GF-D8 (cell line): ENCODE data around the gene CD72.
"Not testable (repeated sequence)": the region's sequence is repeated elsewhere in the genome, so short reads cannot be mapped to it uniquely, and the experiment has no call there.

Source experiments
- DNase-seq: peaks from one replicate; lab custom pipeline; 2025; lab: John Stamatoyannopoulos, UW

Gene CD72

DNA sequence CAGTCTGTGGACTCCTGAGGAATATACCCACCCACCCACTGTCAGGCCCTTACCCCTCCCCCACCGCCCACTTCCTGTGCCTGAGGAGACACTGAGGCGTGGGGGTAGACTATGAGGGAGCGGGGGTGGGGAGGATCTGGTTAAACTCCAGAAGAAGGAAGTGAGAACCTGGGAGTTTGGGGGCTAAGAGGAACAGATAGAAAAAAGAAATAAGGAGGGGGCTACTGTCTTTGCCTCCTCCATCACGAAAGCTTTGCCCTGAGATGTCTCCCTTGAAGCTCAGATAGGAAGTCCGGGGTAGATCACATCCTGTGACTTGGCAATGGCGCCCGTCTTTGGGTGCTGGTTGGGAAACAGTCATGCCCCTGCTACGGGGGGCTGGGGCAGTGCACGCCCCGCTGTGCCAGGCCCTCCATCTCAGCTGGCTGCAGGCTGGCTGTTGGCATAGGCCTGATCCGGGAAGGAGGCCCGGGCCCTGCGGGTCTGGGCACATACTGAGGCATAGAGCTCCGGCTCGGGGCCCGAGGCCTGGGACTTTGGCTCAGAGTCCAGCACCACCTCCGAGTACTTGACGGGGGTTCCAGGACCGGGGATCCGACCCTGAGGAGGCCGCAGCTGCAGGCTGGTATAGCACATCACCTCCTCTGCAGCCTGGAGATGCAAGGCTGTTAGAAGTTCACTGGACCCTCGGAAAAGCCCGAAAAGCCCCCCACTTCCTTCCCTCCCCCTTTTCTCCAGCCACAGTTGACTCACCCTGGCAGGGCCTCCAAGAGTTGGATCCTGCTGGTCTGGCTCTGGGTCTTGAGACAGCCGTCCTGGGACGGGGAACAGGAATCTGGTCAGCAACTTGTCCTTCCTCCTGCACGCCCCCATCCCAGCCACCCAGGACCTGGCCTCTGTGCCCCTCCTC, 31.5 kb upstream of the CD72 start:
- DNase-seq, result no peak

DNA sequence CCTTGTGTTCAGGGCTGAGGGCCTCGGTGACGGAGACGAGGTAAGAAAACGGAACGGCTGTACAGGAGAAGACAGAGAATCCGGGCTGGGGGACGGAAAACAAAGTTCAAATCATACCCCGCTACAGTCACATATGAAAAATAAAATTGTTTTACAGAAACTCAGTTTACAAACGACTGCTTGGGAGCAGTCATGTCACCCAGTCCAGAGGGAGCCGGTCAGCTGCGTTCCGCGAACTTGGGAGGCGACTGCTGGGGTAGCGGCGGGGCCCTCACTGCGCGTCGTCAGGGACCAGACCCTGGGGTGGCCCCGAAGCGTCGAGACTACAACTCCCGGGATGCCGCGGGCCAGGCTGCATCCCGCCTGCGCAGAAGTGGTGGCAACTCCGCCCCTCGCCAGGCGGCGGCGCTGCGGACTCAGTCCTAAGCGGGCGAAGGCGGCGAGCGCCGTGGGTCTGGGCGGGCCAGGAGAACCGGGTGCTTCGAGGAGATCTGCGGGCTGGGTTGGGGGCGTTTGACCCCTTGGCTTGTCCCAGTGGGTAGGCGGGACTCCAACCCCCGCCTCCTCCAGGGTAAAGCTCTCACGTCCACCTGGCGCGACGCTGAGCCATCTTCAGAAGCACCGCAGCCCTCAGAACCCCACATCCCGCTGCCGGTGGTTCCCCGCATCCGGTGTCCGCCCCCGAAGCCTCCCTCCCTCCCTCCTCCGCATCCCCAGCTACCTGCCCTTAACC, 28.5 kb upstream of the CD72 start:
- DNase-seq, result peak; percentile 68

DNA sequence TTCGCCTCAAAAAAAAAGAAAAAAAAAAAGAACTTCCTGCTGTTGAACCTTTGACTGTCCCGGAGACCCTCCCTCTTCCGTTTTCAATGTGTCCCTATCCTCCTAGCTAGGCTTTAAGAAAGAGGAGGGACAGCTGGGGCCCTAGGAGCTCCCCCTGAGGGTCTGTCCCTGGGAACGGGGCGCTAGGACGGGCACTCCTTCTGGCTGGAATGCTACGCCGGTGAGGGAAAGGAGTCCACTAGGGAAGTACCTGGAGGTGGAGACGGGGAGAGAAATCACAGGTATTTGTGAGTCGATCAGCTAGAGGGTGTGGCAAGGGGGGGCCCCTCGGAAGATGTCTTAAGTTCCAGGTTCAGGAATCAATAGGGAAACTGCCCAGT, 27.9 kb upstream of the CD72 start:
- peak; percentile 44 for DNase-seq

DNA sequence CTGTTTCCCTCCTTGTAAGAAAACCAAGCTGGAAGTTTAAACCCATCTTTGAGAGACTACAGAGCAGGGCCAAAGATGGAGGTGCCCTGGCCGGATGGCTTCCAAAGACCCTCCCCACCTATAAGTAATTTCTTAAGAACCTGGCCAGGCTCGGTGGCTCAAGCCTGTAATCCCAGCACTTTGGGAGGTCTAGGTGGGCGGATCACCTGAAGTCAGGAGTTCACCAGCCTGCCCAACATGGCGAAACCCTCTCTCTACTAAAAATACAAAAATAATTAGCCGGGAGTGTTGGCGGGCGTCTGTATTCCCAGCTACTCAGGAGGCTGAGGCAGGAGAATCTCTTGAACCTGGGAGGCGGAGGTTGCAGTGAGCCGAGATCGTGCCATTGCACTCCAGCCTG, 27.5 kb upstream of the CD72 start:
- DNase-seq, result not testable (repeated sequence)

DNA sequence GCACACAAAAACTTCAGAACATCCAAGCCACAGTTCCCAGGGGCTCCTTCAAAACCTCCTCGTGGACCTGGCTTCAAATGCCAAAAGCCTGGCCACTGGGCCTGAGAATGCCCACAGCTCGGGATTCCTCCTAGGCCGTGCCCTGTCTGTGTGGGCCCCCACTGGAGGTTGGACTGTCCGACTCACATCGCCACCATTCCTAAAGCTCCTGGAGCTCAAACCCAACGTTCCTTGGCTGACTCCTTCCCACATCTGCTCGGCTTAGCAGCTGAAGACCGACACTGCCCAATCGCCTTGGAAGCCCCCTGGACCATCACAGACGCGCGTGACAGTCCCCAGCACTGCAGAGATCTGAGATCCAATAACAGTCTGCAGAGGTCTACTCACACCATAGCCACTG, 24.8 kb upstream of the CD72 start:
- DNase-seq, result no peak

DNA sequence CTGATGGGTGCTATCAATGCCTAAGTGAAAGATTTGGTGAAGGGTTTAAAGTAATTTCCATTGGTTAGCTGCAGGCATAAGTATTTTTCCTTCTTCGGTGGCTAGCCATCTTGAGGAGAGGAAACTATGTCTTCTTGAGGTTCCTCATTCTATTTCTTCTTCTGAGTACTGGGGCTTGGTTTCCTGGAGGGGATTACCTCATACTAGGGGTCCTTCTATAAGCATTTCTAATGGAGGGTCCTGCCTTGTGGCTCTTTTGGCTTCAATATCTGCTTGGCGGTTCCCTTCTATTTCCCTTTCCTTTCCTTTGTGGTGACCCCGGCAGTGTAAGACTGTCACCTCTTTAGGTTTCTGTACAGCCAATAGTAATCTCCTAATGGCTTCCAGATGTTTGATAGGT, 23.3 kb upstream of the CD72 start:
- peak; percentile 55 for DNase-seq

DNA sequence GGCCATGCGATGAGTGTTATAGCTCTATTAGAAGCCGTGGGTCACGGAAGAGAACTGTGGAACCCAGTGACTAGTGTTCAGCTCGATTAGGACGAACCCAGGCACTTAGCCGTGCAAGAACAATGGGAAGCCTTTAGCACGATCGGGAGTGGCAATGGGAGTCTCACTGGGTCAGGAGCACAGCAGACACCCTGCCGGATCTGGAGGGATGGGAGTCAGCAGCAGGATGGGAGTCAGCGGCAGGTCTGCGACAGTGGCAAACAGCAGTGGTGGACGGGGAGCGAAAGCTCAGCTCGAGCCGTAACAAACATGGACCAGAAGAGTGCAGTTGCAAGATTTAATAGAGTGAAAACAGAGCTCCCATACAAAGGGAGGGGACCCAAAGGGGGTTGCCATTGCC, 22.2 kb upstream of the CD72 start:
- DNase-seq, result not testable (repeated sequence)

DNA sequence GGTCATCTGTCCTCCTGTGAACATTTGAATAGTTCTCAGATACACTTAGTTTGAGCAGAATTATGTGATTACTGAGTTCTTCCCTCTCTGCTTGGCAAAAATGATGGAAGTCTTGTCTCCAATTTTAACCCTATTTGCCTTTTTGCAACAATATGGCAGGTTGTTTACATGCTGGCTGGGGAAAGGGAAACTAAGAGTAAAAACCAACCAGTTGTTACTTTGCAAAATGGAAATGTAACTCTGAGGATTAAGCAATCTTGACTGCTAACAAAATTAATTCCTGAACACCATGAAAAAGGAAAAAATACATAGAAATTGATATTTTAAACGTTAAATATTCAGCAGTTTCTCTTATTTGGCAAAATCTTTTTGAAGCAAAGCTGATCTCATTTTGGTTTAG, 21.4 kb upstream of the CD72 start:
- no peak for DNase-seq

DNA sequence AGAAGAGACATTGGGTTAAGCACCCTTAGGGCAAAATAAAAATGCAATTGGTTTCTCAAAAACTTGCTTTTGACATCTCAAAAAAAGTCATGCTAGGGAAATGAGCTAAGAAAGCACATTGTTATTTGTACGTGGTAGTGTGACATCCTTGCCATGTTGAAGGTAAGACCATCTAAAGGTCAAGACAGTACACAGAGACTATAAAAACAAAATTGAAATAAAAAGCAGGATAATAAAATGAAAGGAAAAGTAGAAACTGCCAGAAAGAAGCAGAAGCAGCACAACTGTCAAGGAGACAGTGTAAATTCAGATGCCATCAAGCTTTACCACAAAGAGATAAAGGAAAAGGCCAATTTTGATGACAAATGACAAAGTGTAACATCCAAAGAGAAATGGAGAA, 21.0 kb upstream of the CD72 start:
- DNase-seq, result not testable (repeated sequence)

DNA sequence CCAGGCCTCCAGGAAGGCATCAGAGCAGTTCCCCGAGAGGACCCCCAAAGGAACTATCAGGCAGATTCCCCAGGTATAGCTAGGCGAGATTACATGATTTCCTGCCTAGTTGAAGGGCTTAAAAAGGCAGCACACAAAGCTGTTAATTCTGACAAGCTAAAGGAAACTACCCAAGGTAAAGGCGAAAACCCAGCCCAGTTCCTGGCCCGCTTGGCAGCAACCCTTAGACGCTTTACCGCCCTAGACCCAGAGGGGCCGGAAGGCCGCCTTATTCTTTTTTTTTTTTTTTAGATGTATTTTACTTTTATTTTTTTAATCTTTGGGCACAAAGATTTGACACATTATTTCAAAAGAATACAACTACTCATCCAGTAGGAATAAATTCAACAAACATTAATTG, 20.5 kb upstream of the CD72 start:
- not testable (repeated sequence) for DNase-seq

DNA sequence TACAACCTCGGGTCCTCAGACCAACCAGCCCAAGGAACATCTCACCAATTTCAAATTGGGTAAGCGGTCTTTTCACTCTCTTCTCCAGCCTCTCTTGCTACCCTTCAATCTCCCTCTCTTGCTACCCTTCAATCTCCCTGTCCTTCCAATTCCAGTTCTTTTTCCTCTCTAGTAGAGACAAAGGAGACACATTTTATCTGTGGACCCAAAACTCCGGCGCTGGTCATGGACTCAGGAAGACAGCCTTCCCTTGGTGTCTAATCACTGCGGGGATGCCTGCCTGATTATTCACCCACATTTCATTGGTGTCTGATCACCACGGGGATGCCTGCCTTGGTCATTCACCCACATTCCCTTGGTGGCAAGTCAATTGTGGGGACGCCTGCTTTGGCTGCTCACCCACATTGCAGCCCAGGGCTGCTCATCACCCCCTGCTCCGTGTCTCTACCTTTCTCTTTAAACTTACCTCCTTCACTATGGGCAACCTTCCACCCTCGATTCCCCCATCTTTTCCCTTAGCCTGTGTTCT, 19.3 kb upstream of the CD72 start:
- DNase-seq, result not testable (repeated sequence)

DNA sequence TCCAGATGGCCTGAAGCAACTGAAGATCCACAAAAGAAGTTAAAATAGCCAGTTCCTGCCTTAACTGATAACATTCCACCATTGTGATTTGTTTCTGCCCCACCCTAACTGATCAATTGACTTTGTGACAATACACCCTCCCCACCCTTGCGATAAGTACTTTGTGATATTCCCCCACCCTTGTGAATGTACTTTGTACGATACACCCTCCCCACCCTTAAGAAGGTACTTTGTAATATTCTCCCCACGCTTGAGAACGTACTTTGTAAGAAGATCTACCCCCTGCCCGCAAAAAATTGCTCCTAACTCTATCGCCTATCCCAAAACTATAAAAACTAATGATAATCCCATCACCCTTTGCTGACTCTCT, 18.6 kb upstream of the CD72 start:
- not testable (repeated sequence) for DNase-seq

DNA sequence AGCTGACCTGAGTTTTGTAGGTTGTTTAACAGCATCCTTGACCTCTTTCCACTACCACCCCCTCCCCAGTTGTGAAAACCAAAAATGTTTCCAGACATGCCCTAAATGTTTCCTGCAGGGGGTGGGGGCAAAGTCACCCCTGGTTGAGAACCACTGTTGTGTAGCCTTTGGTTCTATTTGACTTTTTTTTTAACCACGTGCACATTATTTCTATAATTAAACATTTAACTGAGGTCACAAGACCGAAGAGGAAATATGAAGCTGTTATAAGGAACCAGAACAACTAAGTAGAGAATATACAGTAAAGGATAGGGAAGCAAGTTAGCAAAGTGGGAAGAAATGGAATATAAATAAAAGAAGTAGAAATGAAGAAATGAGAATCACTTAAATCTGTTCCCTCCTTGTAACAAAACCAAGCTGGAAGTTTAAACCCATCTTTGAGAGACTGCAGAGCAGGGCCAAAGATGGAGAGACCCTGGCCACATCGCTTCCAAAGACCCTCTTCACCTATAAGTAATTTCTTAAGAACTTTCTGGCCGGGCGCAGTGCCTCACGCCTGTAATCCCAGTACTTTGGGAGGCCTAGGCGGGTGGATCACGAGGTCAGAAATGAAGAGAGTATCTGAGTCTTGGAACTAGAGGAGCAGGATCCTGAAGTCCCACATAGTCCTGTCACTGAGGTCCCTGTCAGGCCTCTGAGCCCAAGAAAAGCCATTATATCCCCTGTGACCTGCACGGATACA, 18.1 kb upstream of the CD72 start:
- DNase-seq, result no peak

DNA sequence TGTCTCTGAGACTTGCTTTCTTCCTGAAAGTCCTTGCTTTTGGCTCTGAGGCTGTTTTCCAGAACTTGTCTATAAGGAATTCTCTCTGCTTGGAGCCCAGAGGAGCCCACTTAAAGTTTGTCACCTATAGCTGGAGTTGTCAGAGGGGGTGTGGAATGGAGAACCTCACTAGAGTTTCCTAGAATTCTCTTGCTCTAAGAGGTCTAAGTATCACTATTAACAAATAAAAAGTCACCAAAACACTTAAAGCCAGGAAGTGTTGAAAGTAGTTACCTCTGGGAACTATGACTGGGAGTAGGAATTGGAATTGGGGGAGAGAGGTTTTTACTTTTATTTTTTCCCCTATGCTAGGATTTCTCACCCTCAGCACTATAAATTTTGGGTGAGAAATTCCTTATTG, 17.5 kb upstream of the CD72 start:
- DNase-seq, result no peak

DNA sequence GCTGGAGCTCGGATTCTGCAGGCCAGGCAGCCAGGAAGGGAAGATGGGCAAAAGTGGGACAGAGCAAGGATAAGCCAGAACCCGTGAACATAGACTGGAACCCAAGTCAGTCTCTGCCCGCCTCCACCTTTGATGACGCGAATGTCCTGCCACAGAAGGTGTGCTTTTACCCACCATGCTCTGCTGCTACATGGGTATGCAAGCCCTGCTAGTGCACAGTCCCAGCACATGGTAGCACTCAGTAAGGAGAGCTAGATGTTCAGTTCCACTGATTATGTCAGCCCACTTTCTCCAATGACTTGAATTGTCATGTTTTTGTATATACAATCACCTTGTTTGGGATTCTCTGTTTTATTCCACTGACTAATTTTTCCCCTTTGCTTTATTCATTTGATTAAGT, 11.4 kb upstream of the CD72 start:
- no peak for DNase-seq

DNA sequence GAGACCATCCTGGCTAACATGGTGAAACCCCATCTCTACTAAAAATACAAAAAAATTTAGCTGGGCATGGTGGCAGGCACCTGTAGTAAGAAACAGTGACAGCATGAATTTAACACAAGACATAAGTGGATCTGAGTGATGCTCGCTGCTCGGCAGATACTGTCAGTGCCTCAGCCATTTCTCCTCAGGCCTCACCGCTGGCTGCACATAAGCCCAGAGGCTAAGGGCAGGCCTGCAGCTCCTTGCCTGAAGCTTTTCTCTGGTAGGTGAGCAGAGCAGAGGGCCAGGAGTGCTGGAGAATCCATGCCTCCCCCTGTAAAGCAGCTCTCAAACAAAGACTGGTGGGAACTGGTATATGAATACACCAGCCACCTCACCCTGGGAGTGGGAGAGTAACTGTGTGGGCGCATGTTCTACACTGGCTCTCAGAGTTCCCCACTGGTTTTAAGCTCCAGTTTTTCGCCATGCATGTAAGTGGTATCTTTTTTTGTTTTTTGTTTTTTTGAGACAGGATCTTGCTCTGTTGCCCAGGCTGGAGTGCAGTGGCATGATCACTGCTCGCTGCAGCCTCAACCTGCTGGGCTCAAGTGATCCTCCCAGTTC, 10.3 kb upstream of the CD72 start:
- DNase-seq, result no peak

DNA sequence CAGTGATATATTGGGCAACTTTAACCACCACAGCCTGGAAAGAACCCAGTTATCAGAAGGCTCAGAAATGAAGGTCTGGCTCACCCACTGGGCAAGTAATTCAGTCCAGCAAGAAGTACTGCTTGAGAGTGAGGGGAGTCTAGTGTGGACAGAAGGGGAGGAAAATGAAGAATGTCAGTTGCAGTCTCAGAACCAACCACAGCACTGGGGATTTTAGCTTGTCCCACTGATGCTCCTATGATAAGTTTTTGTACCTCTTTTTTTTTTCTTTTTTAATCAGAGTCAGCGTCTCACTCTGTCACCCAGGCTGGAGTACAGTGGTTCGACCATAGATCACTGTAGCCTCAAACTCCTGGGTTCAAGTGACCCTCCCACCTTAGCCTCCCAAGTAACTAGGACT, 9.4 kb upstream of the CD72 start:
- no peak for DNase-seq

DNA sequence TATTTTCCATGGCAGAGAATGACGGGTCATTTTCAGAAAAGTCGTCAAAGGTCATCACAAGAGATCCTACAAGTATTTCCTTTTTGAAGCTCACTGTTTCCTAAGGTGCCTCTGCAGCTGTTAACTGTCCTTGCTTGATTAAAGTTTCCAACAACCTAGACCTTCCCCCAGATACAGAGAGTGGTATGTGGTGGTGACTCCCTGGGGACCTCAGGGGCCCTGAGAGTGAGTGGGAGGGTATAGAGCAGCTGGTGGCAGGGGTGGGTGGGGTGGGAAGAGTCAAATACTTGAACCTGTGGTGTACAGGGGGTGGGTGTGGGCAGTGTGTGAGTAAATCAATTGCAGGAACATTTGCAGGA, 1.6 kb upstream of the CD72 start:
- DNase-seq, result peak; percentile 96

DNA sequence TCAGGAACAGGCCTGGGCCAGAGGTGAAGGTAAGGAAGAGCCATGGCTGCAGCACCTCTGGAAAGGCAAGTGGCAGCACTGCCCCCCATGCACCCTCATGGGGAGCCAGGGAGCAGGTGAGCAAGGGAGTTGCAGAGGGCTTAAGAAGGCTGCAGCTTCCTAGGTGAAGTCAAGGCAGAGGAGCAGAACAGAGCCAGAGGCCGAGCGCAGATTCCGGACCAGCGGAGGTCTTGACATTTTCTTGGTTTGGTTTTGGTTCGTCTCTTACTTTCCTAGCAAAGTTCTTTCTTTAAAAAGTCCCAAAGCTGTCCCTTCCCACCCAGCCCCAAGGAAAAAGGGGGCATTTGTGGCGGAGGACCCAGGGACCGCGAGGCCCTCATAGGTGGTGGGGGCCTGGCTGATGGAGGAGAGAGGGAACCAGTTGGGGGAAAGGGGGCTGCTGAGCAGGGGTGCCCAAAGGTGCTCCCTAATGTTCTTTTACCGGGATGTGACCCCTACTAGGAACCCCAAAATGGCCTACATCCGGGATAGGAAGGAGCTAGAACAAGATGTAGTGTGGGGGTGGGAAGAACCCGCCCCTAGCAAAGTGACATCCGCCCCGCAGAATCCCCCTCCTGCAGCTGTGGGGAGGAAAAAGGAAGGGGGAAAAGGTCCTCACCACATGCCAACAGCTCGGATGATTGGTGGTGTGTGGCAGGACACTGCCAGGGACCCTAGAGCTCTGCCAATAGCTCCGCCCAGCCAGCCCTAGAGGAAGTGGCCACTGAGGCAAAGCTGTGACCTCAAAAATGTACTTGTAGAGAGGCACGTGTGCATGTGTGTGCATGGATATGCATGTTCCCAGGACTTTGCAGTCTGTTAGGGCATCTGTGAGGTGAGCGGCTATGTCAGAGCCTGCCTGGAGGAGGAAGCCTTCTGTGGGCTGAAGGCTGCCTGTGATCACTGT, 914 bp upstream of the CD72 start:
- DNase-seq, result peak; percentile 97

DNA sequence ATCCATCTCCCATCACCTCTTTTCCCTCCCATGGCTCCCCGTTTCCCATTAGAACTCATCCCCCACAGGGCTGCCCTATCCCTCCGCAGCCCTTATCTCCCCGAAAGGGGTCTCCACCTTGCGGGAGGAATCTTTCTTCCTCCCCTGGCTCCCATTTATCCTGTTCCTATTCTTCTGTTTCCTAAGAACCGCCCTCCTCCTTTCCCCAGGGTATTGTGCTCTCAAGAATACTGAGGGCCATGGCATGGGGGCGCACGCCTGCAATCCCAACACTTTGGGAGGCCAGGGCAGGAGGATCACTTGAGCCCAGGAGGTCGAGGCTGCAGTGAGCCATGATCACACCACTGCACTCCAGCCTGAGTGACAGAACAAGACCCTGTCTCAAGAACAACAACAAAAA, 665 bp downstream of the CD72 start:
- no peak for DNase-seq
